Measurements from ENCODE around the gene ATP13A1. TPM values are rescaled to one million over a fixed set of nuclear protein-coding genes. Genes with fewer than 3 reads are reported as not detected.

Gene ATP13A1
- polyA plus RNA-seq, 3 donors = 16.9 to 106 (median 21.9) TPM

GRCh38 chr19:19597809-19598306, 65.6 kb downstream of the ATP13A1 start:
- no peaks in the 10 kb centered on the region for H3K27me3 ChIP-seq (ENCODE audit: control insufficient read depth in 2 of 2, insufficient read depth in 2 of 2, low read length in 2 of 2)
- no peak overlapping the region for H2AFZ ChIP-seq (ENCODE audit: insufficient read depth, low read depth, low read length, poor library complexity, severe bottlenecking)
- no peak overlapping the region for H3K9ac ChIP-seq (ENCODE audit: insufficient read depth, low read length, poor library complexity, severe bottlenecking)
- peak overlapping the region in 1 of 2 donors; percentile 18 for H3K4me3 Mint-ChIP-seq
- H4K20me1 ChIP-seq (ENCODE audit: insufficient read depth, low read length) = no peaks in the 10 kb centered on the region
- peaks cover 12 to 13% of the 10 kb centered on the region in 2 donors for H3K4me1 ChIP-seq (ENCODE audit: control insufficient read depth in 1 of 2, insufficient read depth in 2 of 2, low read length in 2 of 2)
- H3K36me3 ChIP-seq (replicated peaks in 1 of 2; ENCODE audit: control insufficient read depth in 1 of 2, insufficient read depth in 2 of 2, low read length in 2 of 2) = no peaks in the 10 kb centered on the region
- no peak for TF ChIP-seq CTCF (IDR thresholded peaks at IDR 0.05)
- intact Hi-C loops (cut with micrococcal nuclease) = no loop called here
- H3K27ac Mint-ChIP-seq = peak overlapping the region in 1 of 7 donors; percentile 77
- H3K27ac ChIP-seq (ENCODE audit: low read depth in 1 of 2, low read length in 2 of 2) = no peak overlapping the region
- DNase-seq = peak in 2 of 3 donors; percentile 21 to 57
- H3K27me3 Mint-ChIP-seq (ENCODE audit: low read depth in 3 of 3) = no peaks in the 10 kb centered on the region
- peaks cover 11% of the 10 kb centered on the region for H3K4me1 Mint-ChIP-seq
- H3K4me3 ChIP-seq (replicated peaks in 1 of 3; ENCODE audit: low read depth in 2 of 3, low read length in 3 of 3) = no peak overlapping the region
- H3K4me2 ChIP-seq (replicated peaks; ENCODE audit: extremely low read depth, low read length, poor library complexity, severe bottlenecking) = no peak overlapping the region
- no peaks in the 10 kb centered on the region for H3K36me3 Mint-ChIP-seq
- 90% methylated on average over 3 of the region's 8 CpGs for WGBS (ENCODE audit: insufficient coverage)
- no peaks in the 10 kb centered on the region for H3K79me2 ChIP-seq (ENCODE audit: insufficient read depth, low read length)
- peaks cover 0 to 4% (median 0%) of the 10 kb centered on the region in 7 donors for H3K9me3 Mint-ChIP-seq
- H3K9me3 ChIP-seq (replicated peaks in 1 of 2; ENCODE audit: control insufficient read depth in 1 of 2, insufficient read depth in 1 of 2, low read length in 2 of 2) = no peaks in the 10 kb centered on the region

Small RNA genes lying within 50 kb of the gene (small RNA-seq; reads per million reads assigned to genes)
- gene AC011458.2 (ENCODE audit: insufficient read length, low read depth) = not detected

Other genes with a start within 250 kb of the ATP13A1 start
- under 1 TPM in 2 of 3 donors, not detected in 1; 0.27 to 0.80 TPM for gene TSSK6, start 148.1 kb downstream of the ATP13A1 start, polyA plus RNA-seq
- 100 to 1,000 TPM in 2 of 3 donors, 10 to 100 TPM in 1; 86.7 to 433 (median 361) TPM for gene NDUFA13, start 147.5 kb downstream of the ATP13A1 start, polyA plus RNA-seq
- 1 to 10 TPM in 1 of 3 donors, not detected in 2; 2.3 TPM for gene YJEFN3, start 134.8 kb downstream of the ATP13A1 start, polyA plus RNA-seq
- under 1 TPM in 1 of 3 donors, not detected in 2; 0.04 TPM for gene CILP2, start 125.4 kb downstream of the ATP13A1 start, polyA plus RNA-seq
- 1 to 10 TPM in 1 of 3 donors, not detected in 2; 2.4 TPM for gene PBX4, start 45.0 kb downstream of the ATP13A1 start, polyA plus RNA-seq
- 100 to 1,000 TPM in 1 of 3 donors, 1 to 10 TPM in 2; 1.9 to 108 (median 2.2) TPM for gene LPAR2, start 35.5 kb downstream of the ATP13A1 start, polyA plus RNA-seq
- 10 to 100 TPM; 41.4 to 91.4 (median 75.1) TPM for gene GMIP, start 20.0 kb downstream of the ATP13A1 start, polyA plus RNA-seq
- gene ZNF101, start 5.2 kb upstream of the ATP13A1 start, polyA plus RNA-seq = 1 to 10 TPM; 4.5 to 8.4 (median 5.5) TPM
- 1 to 10 TPM in 2 of 3 donors, under 1 TPM in 1; 0.88 to 2.1 (median 1.2) TPM for gene ZNF14, start 69.4 kb upstream of the ATP13A1 start, polyA plus RNA-seq
- gene ZNF506, start 158.1 kb upstream of the ATP13A1 start, polyA plus RNA-seq = 1 to 10 TPM; 4.1 to 8.3 (median 6.1) TPM
- 1 to 10 TPM in 2 of 3 donors, under 1 TPM in 1; 0.45 to 1.5 (median 1.1) TPM for gene ZNF253, start 202.2 kb upstream of the ATP13A1 start, polyA plus RNA-seq
- 1 to 10 TPM; 2.4 to 4.6 (median 2.8) TPM for gene ZNF93, start 237.3 kb upstream of the ATP13A1 start, polyA plus RNA-seq

All from CD14-positive monocyte (primary cell).